OCI-LY3 (cell line): ENCODE measurements around the gene APBA1.

Experiments used
- H2AFZ ChIP-seq: fragments of 200-600, 300-600 bp; shearing (Covaris generic); 2 replicates; pipeline ENCODE4 v1.6.0; 2014; ENCODE audit warnings: antibody characterized with exemption, low read depth, low read length
- H3K27ac ChIP-seq: fragments of 200-600, 300-600 bp; sonication (generic); 2 replicates; pipeline ENCODE4 v1.5.1; 2014; ENCODE audit warnings: mild to moderate bottlenecking, low read length, moderate library complexity, mixed read lengths
- H3K27me3 ChIP-seq: fragments of 200-600, 300-600 bp; sonication (generic); 2 replicates; pipeline ENCODE4 v1.6.1; 2014; ENCODE audit warnings: low read depth, low read length, mixed read lengths
- H3K36me3 ChIP-seq: fragments of 200-600, 300-600 bp; sonication (generic); replicated peaks from 2 replicates; pipeline ENCODE3; 2014; ENCODE audit warnings: low read depth, low read length, mixed read lengths
- H3K4me1 ChIP-seq: fragments of 300-600, 200-600 bp; sonication (generic); 2 replicates; pipeline ENCODE4 v1.6.1; 2014; ENCODE audit warnings: low read length, mixed read lengths
- H3K4me2 ChIP-seq: fragments of 200-600, 300-600 bp; sonication (generic); 2 replicates; pipeline ENCODE4 v1.6.1; 2014; ENCODE audit warnings: low read length, mixed read lengths
- H3K4me3 ChIP-seq: fragments of 300-600, 200-600 bp; sonication (generic); 2 replicates; pipeline ENCODE4 v1.5.1; 2014; ENCODE audit warnings: antibody characterized with exemption, mild to moderate bottlenecking, low read length, moderate library complexity
- H3K79me2 ChIP-seq: fragments of 300-600, 200-600 bp; shearing (Covaris generic); 2 replicates; pipeline ENCODE4 v1.6.1; 2014; ENCODE audit warnings: mild to moderate bottlenecking, low read length, mixed read lengths
- H3K9ac ChIP-seq: fragments of 300-600, 200-600 bp; shearing (Covaris generic); 2 replicates; pipeline ENCODE4 v1.6.0; 2014; ENCODE audit warnings: mild to moderate bottlenecking, low read length, moderate library complexity
- H3K9me3 ChIP-seq: fragments of 200-600, 300-600 bp; shearing (Covaris generic); 2 replicates; pipeline ENCODE4 v1.6.1; 2014; ENCODE audit warnings: low read length, mixed read lengths; ENCODE audit not compliant: insufficient read depth
- H4K20me1 ChIP-seq: fragments of 200-600, 300-600 bp; sonication (generic); 2 replicates; pipeline ENCODE4 v1.6.1; 2016; ENCODE audit warnings: low read length, mixed read lengths; ENCODE audit not compliant: insufficient read depth
- CTCF ChIP-seq: fragments of 200-600, 300-600 bp; sonication (generic); IDR thresholded peaks from 2 replicates; pipeline ENCODE4 v1.5.1; 2014; ENCODE audit warnings: antibody characterized with exemption, low read length, low read depth
- EZH2phosphoT487 ChIP-seq: fragments of 200-600 bp; shearing (Covaris generic); IDR thresholded peaks from 2 replicates; pipeline ENCODE4 v1.6.1; 2018; ENCODE audit warnings: antibody characterized with exemption, mixed run types, low read depth

APBA1 gene

GRCh38 chr9:69458176-69458575 is 214.0 kb downstream of the APBA1 start:
- Histone ChIP-seq H3K27ac (no peak overlapping the region), H3K9me3 (no peaks in the 10 kb centered on the region), H2AFZ (no peak overlapping the region), H3K36me3 (no peaks in the 10 kb centered on the region), H4K20me1 (no peaks in the 10 kb centered on the region), H3K9ac (no peak overlapping the region), H3K4me1 (no peaks in the 10 kb centered on the region), H3K79me2 (no peaks in the 10 kb centered on the region), H3K27me3 (peaks cover 34% of the 10 kb centered on the region), H3K4me3 (no peak overlapping the region), H3K4me2 (no peak overlapping the region)
- no peak for TF ChIP-seq EZH2phosphoT487
- no peak for TF ChIP-seq CTCF

- no peaks in the 10 kb centered on the region for H3K4me1 ChIP-seq
Observed at GRCh38 chr9:69456201-69456600, 216.0 kb downstream of the APBA1 start.

GRCh38 chr9:69455311-69455710 is 216.9 kb downstream of the APBA1 start:
- Histone ChIP-seq H3K27me3 (peaks cover 34% of the 10 kb centered on the region), H3K9ac (no peak overlapping the region), H4K20me1 (no peaks in the 10 kb centered on the region), H3K4me1 (no peaks in the 10 kb centered on the region), H3K36me3 (no peaks in the 10 kb centered on the region), H3K4me3 (no peak overlapping the region), H3K4me2 (no peak overlapping the region), H3K79me2 (no peaks in the 10 kb centered on the region), H2AFZ (no peak overlapping the region), H3K27ac (no peak overlapping the region), H3K9me3 (no peaks in the 10 kb centered on the region)
- TF ChIP-seq EZH2phosphoT487 (no peak), CTCF (no peak)

More at GRCh38 chr9:69456201-69456600, 216.0 kb downstream of the APBA1 start:
- Histone ChIP-seq H3K9ac (no peak overlapping the region), H3K4me3 (no peak overlapping the region), H2AFZ (no peak overlapping the region), H4K20me1 (no peaks in the 10 kb centered on the region), H3K36me3 (no peaks in the 10 kb centered on the region), H3K27me3 (peaks cover 25% of the 10 kb centered on the region), H3K4me2 (no peak overlapping the region), H3K9me3 (no peaks in the 10 kb centered on the region), H3K79me2 (no peaks in the 10 kb centered on the region), H3K27ac (no peak overlapping the region)
- no peak for TF ChIP-seq CTCF

- Histone ChIP-seq H3K79me2 (no peaks in the 10 kb centered on the region), H2AFZ (no peak overlapping the region), H3K4me3 (no peak overlapping the region), H3K4me1 (no peaks in the 10 kb centered on the region), H3K4me2 (no peak overlapping the region), H3K27ac (no peak overlapping the region), H3K36me3 (no peaks in the 10 kb centered on the region), H3K27me3 (peaks cover 41% of the 10 kb centered on the region), H4K20me1 (no peaks in the 10 kb centered on the region), H3K9me3 (no peaks in the 10 kb centered on the region), H3K9ac (no peak overlapping the region)
- TF ChIP-seq CTCF (no peak), EZH2phosphoT487 (no peak)
Observed at GRCh38 chr9:69454321-69454720, 217.8 kb downstream of the APBA1 start.
